ENCODE results near the gene DDN. TPM values are rescaled to one million over a fixed set of nuclear protein-coding genes. Genes with fewer than 3 reads are reported as not detected.

DDN gene
- total and polyA plus RNA-seq, 10 of the 15 experiments (the other 5 are each of a cell fraction or from before 2014, with no cell fraction given) = 0.10 to 13.4 (median 3.7) TPM

DNA sequence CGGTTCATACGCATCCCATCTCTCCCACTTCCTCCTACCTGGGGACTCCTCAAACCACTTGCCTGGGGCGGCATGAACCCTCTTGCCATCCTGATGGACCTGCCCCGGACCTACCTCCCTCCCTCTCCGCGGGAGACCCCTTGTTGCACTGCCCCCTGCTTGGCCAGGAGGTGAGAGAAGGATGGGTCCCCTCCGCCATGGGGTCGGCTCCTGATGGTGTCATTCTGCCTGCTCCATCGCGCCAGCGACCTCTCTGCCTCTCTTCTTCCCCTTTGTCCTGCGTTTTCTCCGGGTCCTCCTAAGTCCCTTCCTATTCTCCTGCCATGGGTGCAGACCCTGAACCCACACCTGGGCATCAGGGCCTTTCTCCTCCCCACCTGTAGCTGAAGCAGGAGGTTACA, 17.4 kb downstream of the DDN start:
- H3K9ac ChIP-seq (ENCODE audit: control insufficient read depth, insufficient read depth, low read length) = no peak overlapping the region
- in situ Hi-C loops (cut with MboI) (no loop called here), intact Hi-C loops (cut with micrococcal nuclease; ENCODE audit: unreplicated experiment) (no loop called here)
- FAIRE-seq = no peak
- no peak for TF ChIP-seq BACH1 (IDR thresholded peaks at IDR 0.05; ENCODE audit: borderline replicate concordance)
- TF ChIP-seq CREM (IDR thresholded peaks at IDR 0.05; ENCODE audit: low read depth) = no peak
- TF ChIP-seq MTA3 (IDR thresholded peaks at IDR 0.05; ENCODE audit: borderline replicate concordance, low read length) = no peak
- TF ChIP-seq ZZZ3 (IDR thresholded peaks at IDR 0.05; ENCODE audit: control insufficient read depth, insufficient read length, low read depth) = no peak
- TF ChIP-seq POU2F2 (IDR thresholded peaks at IDR 0.05; ENCODE audit: borderline replicate concordance, low read depth, low read length) = no peak
- no peak for TF ChIP-seq IRF5 (IDR thresholded peaks at IDR 0.05; ENCODE audit: borderline replicate concordance)
- TF ChIP-seq CHD2 (IDR thresholded peaks at IDR 0.05; ENCODE audit: borderline replicate concordance, low read depth, low read length) = no peak
- no peak for TF ChIP-seq IRF3 (IDR thresholded peaks at IDR 0.05)
- TF ChIP-seq, protein P1, sequence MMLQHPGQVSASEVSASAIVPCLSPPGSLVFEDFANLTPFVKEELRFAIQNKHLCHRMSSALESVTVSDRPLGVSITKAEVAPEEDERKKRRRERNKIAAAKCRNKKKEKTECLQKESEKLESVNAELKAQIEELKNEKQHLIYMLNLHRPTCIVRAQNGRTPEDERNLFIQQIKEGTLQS (IDR thresholded peaks at IDR 0.05; ENCODE audit: borderline replicate concordance, extremely low read depth, low read depth, low read length) = no peak
- no peak for TF ChIP-seq RUNX3 (IDR thresholded peaks at IDR 0.05; ENCODE audit: low read length)
- TF ChIP-seq NFXL1 (IDR thresholded peaks at IDR 0.05; ENCODE audit: borderline replicate concordance) = no peak
- no peak for TF ChIP-seq SIX5 (IDR thresholded peaks at IDR 0.05; ENCODE audit: low read depth, low read length, severe bottlenecking)
- TF ChIP-seq NR2C1 (IDR thresholded peaks at IDR 0.05) = no peak
- H3K9me3 ChIP-seq (replicated peaks; ENCODE audit: control insufficient read depth, insufficient read depth, low read length) = no peaks in the 10 kb centered on the region
- H4K20me1 ChIP-seq (ENCODE audit: control insufficient read depth, insufficient read depth) = no peaks in the 10 kb centered on the region; the same call in 1 of the 2 replicates
- no peak overlapping the region; the same call in 1 of the 2 replicates for H3K4me2 ChIP-seq (ENCODE audit: control insufficient read depth, insufficient read depth)
- no peaks in the 10 kb centered on the region for H3K79me2 ChIP-seq (ENCODE audit: control insufficient read depth, insufficient read depth, low read length)
- SMC1A ChIA-PET (ENCODE audit: uncharacterized antibody, unreplicated experiment) = interaction anchor here (3.2 kb wide), 1 partner anchor 129 kb away, joined by 13 read pairs; the partner anchor contains the start of gene DDX23
- CTCF ChIA-PET = interaction anchor here (0.7 to 9.5 kb wide), 5 partner anchors 11 to 129 kb away, joined by 3 to 106 read pairs (median 23); partner anchors contain the start of genes DDX23 and WNT10B
- no peak for ATAC-seq
- H3K27me3 ChIP-seq (replicated peaks in 1 of 2; ENCODE audit: control insufficient read depth in 2 of 2, insufficient read depth in 2 of 2, low read length in 1 of 2) = peaks cover 26 to 43% of the 10 kb centered on the region in 2 experiments
- H3K36me3 ChIP-seq (ENCODE audit: control insufficient read depth in 2 of 2, insufficient read depth in 2 of 2, low read length in 1 of 2) = no peaks in the 10 kb centered on the region
- no peak overlapping the region for H2AFZ ChIP-seq (ENCODE audit: control insufficient read depth, low read depth, low read length)
- 51% methylated on average over 13 of the region's 13 CpGs for WGBS (ENCODE audit: insufficient coverage, insufficient replicate concordance, low lambda C conversion rate, missing lambda C conversion rate)
- no peak overlapping the region for H3K27ac ChIP-seq (ENCODE audit: control insufficient read depth, insufficient read depth)
- H3K4me3 ChIP-seq = no peak overlapping the region
- H3K4me1 ChIP-seq (ENCODE audit: control insufficient read depth, insufficient read depth, low read length) = peaks cover 34% of the 10 kb centered on the region
- POLR2A ChIA-PET = no interaction called here
- no peak for DNase-seq (ENCODE audit: low read depth, low spot score)
- BruUV-seq (replicated peaks) = no TSS peak
- RAD21 ChIA-PET (ENCODE audit: unreplicated experiment) = no interaction called here

All from GM12878 (cell line).